B cell (primary cell): ENCODE data around the gene CSMD2. TPM values are rescaled to one million over a fixed set of nuclear protein-coding genes. Genes with fewer than 3 reads are reported as not detected.

ENCODE experiments used
- ATAC-seq: fragments of 200-7000 bp; cut with Tn5 transposase; one replicate; pipeline ENCODE4 v1.10.0; 2021; ENCODE audit warnings: low read depth, mild to moderate bottlenecking, moderate number of reproducible peaks, moderate library complexity
- CTCF ChIA-PET: fragments of 350-600 bp; sonication (Branson Sonifier 250); formaldehyde crosslinking; loops from one replicate; lab custom pipeline; 2021; ENCODE audit warnings: antibody characterized with exemption, inconsistent platforms; lab: Charles Lee
- POLR2A ChIA-PET: fragments of 350-600 bp; sonication (Branson Sonifier 250); formaldehyde crosslinking; loops from one replicate; lab custom pipeline; 2021; ENCODE audit warnings: antibody characterized with exemption; lab: Charles Lee
- DNase-seq: peaks from one replicate; pipeline ENCODE4 v3.0.0; 2013
- H2AFZ ChIP-seq: 2 replicates; pipeline ENCODE4 v1.6.1; 2012; ENCODE audit warnings: mild to moderate bottlenecking, low read depth, low read length; ENCODE audit not compliant: insufficient read depth, poor library complexity, severe bottlenecking
- H3K27ac ChIP-seq, 2 donors: 1 replicate in 1 of 2; 2 replicates in 1 of 2; pipeline ENCODE4 v1.5.1; 2012 to 2013; ENCODE audit warnings: low read length in 2 of 2, mild to moderate bottlenecking in 2 of 2, moderate library complexity in 1 of 2
- H3K27me3 ChIP-seq, 4 experiments: fragments of 200-600 bp in 1 of 4; sonication (generic) in 1 of 4; replicated peaks in 1 of 4; 1 replicate in 2 of 4; 2 replicates in 2 of 4; pipeline versions ENCODE4 v1.6.1 to v1.7.0; 2013 to 2016; ENCODE audit warnings: low read length in 3 of 4, mild to moderate bottlenecking in 2 of 4, mixed read lengths in 1 of 4, moderate library complexity in 1 of 4; ENCODE audit not compliant: insufficient read depth in 4 of 4, control insufficient read depth in 3 of 4; ENCODE audit errors: control extremely low read depth in 1 of 4
- H3K36me3 ChIP-seq, 2 experiments: replicated peaks in 1 of 2; 1 replicate in 1 of 2; 2 replicates in 1 of 2; pipeline versions ENCODE4 v1.6.1 to v1.7.1; 2013; ENCODE audit warnings: low read length in 1 of 2; ENCODE audit not compliant: insufficient read depth in 2 of 2, control insufficient read depth in 1 of 2; ENCODE audit errors: control extremely low read depth in 1 of 2, extremely low read depth in 1 of 2
- H3K4me1 ChIP-seq, 2 donors: fragments of 200-600 bp in 1 of 2; sonication (generic) in 1 of 2; 1 replicate in 1 of 2; 2 replicates in 1 of 2; pipeline versions ENCODE4 v1.5.1 to v1.6.1; 2013 to 2017; ENCODE audit warnings: low read length in 2 of 2; ENCODE audit not compliant: control insufficient read depth in 2 of 2, insufficient read depth in 2 of 2
- H3K4me2 ChIP-seq: replicated peaks from 2 replicates; pipeline ENCODE3; 2012; ENCODE audit warnings: mild to moderate bottlenecking, low read depth, low read length; ENCODE audit not compliant: poor library complexity, severe bottlenecking
- H3K4me3 ChIP-seq, 5 experiments: fragments of 200-600 bp in 1 of 5; sonication (generic) in 1 of 5; 1 replicate in 3 of 5; 2 replicates in 2 of 5; pipeline versions ENCODE4 v1.5.1 to v1.7.0; 2011 to 2016; ENCODE audit warnings: low read length in 4 of 5, mild to moderate bottlenecking in 4 of 5, low read depth in 2 of 5, control low read depth in 1 of 5, moderate library complexity in 1 of 5; ENCODE audit not compliant: insufficient read depth in 1 of 5; ENCODE audit errors: control extremely low read depth in 1 of 5, extremely low read depth in 1 of 5
- H3K79me2 ChIP-seq: fragments of 200-600 bp; sonication (generic); one replicate; pipeline ENCODE4 v1.6.0; 2016; ENCODE audit warnings: low read length; ENCODE audit not compliant: control insufficient read depth, insufficient read depth
- H3K9ac ChIP-seq: fragments of 200-600 bp; sonication (generic); 2 replicates; pipeline ENCODE4 v1.6.1; 2017; ENCODE audit warnings: mild to moderate bottlenecking, low read length, moderate library complexity
- H3K9me3 ChIP-seq, 3 donors: one replicate each; pipeline versions ENCODE4 v1.6.1 to v1.7.1; 2013; ENCODE audit warnings: low read length in 2 of 3; ENCODE audit not compliant: control insufficient read depth in 2 of 3, insufficient read depth in 1 of 3; ENCODE audit errors: control extremely low read depth in 1 of 3
- H4K20me1 ChIP-seq: 2 replicates; pipeline ENCODE4 v1.6.0; 2012; ENCODE audit warnings: mild to moderate bottlenecking, low read length; ENCODE audit not compliant: insufficient read depth, control insufficient read depth, poor library complexity, severe bottlenecking
- H3K27ac Mint-ChIP-seq: one replicate; pipeline ENCODE4 v1.8.0; 2021; ENCODE audit warnings: mixed read lengths
- H3K27me3 Mint-ChIP-seq: one replicate; pipeline ENCODE4 v1.8.0; 2021; ENCODE audit warnings: mixed read lengths
- H3K4me1 Mint-ChIP-seq: one replicate; pipeline ENCODE4 v1.8.0; 2021; ENCODE audit warnings: mixed read lengths
- H3K4me3 Mint-ChIP-seq: one replicate; pipeline ENCODE4 v1.8.0; 2021; ENCODE audit warnings: mixed read lengths
- H3K9me3 Mint-ChIP-seq: one replicate; pipeline ENCODE4 v1.8.0; 2022; ENCODE audit warnings: mixed read lengths; ENCODE audit not compliant: insufficient read depth
- EZH2 ChIP-seq: IDR thresholded peaks from 2 replicates; pipeline ENCODE4 v1.6.1; 2012; ENCODE audit warnings: borderline replicate concordance, low read depth, mild to moderate bottlenecking, moderate library complexity, low read length; ENCODE audit not compliant: insufficient read depth, poor library complexity, severe bottlenecking
- WGBS: methylation state at CpG from one replicate; pipeline ENCODE4 v1.1.5; 2013; ENCODE audit warnings: missing lambda C conversion rate; ENCODE audit not compliant: insufficient coverage; 5-methylcytosine and 5-hydroxymethylcytosine counted together
- intact Hi-C: fragments of 100-400 bp; cut with micrococcal nuclease; formaldehyde crosslinking; loops from one replicate; pipeline ENCODE4 v1.10.0; 2022
- polyA plus RNA-seq: library from polyadenylated mRNA; depleted of rRNA; stranded (reverse); fragments of >200 nt; gene quantifications from 2 replicates; pipeline ENCODE4 v1.2.3, GENCODE V29; 2012
- total RNA-seq, 2 donors: library from RNA; stranded (reverse); fragments of 120-200 nt in 1 of 2; gene quantifications; 1 replicate in 1 of 2; 2 replicates in 1 of 2; pipeline versions ENCODE4 v1.2.3 to v1.2.4, GENCODE V29; 2013 to 2022
- TF ChIP-seq, protein P1 (sequence below): fragments of 200-600 bp; IDR thresholded peaks from one replicate; pipeline ENCODE4 v1.8.0; 2022; ENCODE audit warnings: antibody characterized with exemption, mild to moderate bottlenecking

The CSMD2 gene
- total and polyA plus RNA-seq, 2 donors (not counting 1 experiment from before 2014, with no cell fraction given), result not detected

DNA sequence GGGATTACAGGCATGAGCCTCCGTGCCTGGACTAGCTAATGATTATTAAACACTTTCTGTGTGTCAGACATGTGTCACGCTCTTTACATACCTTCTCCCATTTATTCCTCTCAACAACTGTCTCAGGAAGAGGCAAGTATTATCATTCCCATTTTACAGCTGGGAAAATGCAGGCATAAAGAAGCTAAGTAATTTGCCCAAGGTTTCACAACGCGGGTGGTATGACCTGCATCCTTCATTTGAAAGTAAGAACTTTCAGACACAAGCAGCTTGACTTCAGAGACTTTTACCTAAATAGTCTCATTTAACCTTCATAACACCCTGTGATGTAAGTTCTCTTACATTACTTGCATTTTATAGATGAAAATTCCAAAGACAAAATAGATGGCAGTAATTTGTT is 693.6 kb downstream of the CSMD2 start:
- Mint-ChIP-seq H3K27me3 (no peaks in the 10 kb centered on the region), H3K4me3 (peak overlapping the region; percentile 88), H3K27ac (no peak overlapping the region), H3K9me3 (no peaks in the 10 kb centered on the region), H3K4me1 (peaks cover 21% of the 10 kb centered on the region)
- no peak for TF ChIP-seq EZH2
- TF ChIP-seq, protein P1, sequence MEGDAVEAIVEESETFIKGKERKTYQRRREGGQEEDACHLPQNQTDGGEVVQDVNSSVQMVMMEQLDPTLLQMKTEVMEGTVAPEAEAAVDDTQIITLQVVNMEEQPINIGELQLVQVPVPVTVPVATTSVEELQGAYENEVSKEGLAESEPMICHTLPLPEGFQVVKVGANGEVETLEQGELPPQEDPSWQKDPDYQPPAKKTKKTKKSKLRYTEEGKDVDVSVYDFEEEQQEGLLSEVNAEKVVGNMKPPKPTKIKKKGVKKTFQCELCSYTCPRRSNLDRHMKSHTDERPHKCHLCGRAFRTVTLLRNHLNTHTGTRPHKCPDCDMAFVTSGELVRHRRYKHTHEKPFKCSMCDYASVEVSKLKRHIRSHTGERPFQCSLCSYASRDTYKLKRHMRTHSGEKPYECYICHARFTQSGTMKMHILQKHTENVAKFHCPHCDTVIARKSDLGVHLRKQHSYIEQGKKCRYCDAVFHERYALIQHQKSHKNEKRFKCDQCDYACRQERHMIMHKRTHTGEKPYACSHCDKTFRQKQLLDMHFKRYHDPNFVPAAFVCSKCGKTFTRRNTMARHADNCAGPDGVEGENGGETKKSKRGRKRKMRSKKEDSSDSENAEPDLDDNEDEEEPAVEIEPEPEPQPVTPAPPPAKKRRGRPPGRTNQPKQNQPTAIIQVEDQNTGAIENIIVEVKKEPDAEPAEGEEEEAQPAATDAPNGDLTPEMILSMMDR, result no peak
- no peaks in the 10 kb centered on the region for H3K36me3 ChIP-seq
- H3K4me3 ChIP-seq, result no peak overlapping the region
- ChIA-PET CTCF (interaction anchor here (0.7 to 8.9 kb wide), 23 partner anchors 8 to 600 kb away, joined by 3 to 210 read pairs (median 5); no protein-coding TSS in a partner anchor), POLR2A (interaction anchor here (0.9 to 1.6 kb wide), 3 partner anchors 11 to 176 kb away, joined by 3 read pairs; no protein-coding TSS in a partner anchor)
- DNase-seq (no peak), ATAC-seq (no peak)
- no peaks in the 10 kb centered on the region for H4K20me1 ChIP-seq
- no peaks in the 10 kb centered on the region for H3K9me3 ChIP-seq
- peaks cover 8 to 20% of the 10 kb centered on the region in 2 donors for H3K4me1 ChIP-seq
- no peaks in the 10 kb centered on the region for H3K79me2 ChIP-seq
- no peak overlapping the region for H3K9ac ChIP-seq
- 100% methylated on average over 2 of the region's 4 CpGs for WGBS
- intact Hi-C loops, result no loop called here
- no peak overlapping the region for H3K27ac ChIP-seq
- peak overlapping the region; percentile 87 for H3K4me2 ChIP-seq
- H3K27me3 ChIP-seq, result no peaks in the 10 kb centered on the region
- no peak overlapping the region for H2AFZ ChIP-seq

DNA sequence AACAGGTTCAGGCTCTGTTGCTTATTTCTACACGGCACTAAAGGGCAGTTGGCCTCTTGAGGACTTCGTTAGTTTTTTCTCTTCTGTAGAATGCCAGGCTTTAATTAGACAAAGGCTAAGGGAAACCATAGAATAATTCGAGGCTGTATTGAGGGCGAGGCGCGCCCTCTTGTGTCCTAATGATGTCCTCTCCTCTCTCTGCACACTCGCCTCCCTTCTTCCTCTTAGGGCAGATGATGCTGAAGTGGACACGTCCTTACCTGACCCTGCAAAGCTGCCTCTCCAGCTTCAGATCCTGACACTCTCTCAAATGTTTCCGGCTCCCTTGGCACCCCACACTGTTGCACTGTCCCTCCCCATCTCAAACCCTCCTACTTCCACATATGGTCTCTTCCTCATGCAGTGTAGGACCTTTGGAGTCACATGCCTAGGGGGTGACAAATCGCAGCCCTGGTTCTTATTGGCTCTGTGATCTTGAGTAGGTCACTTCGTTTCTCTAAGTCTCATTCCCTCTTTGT is 694.5 kb downstream of the CSMD2 start:
- DNase-seq (peak; percentile 82), ATAC-seq (peak; percentile 39)
- CTCF ChIA-PET, result interaction anchor here (0.5 to 8.9 kb wide), 19 partner anchors 10 to 599 kb away, joined by 3 to 210 read pairs (median 6); no protein-coding TSS in a partner anchor
- TF ChIP-seq, protein P1, result peak; percentile 86
- no peak for TF ChIP-seq EZH2
- no peak overlapping the region for H3K27ac ChIP-seq
- peaks cover 8 to 20% of the 10 kb centered on the region in 2 donors for H3K4me1 ChIP-seq
- Mint-ChIP-seq H3K27ac (peak overlapping the region; percentile 46), H3K27me3 (no peaks in the 10 kb centered on the region), H3K9me3 (no peaks in the 10 kb centered on the region), H3K4me1 (peaks cover 21% of the 10 kb centered on the region), H3K4me3 (peak overlapping the region; percentile 81)
- no peaks in the 10 kb centered on the region for H4K20me1 ChIP-seq
- H3K4me3 ChIP-seq, result no peak overlapping the region
- no peaks in the 10 kb centered on the region for H3K36me3 ChIP-seq
- 0% methylated on average over 8 of the region's 11 CpGs for WGBS
- no peaks in the 10 kb centered on the region for H3K79me2 ChIP-seq
- no peak overlapping the region for H2AFZ ChIP-seq
- no peaks in the 10 kb centered on the region for H3K9me3 ChIP-seq
- no peaks in the 10 kb centered on the region for H3K27me3 ChIP-seq
- no peak overlapping the region for H3K9ac ChIP-seq
- H3K4me2 ChIP-seq, result no peak overlapping the region
- intact Hi-C loops, result loop anchor here (1.0 kb wide), 2 partner anchors 9 to 102 kb away; no protein-coding TSS in a partner anchor
- POLR2A ChIA-PET, result interaction anchor here (1.6 kb wide), 1 partner anchor 175 kb away, joined by 3 read pairs; no protein-coding TSS in a partner anchor
